GM12878 (cell line): ENCODE data around the gene SPTBN1. TPM values are rescaled to one million over a fixed set of nuclear protein-coding genes. Genes with fewer than 3 reads are reported as not detected.

ENCODE experiments used
- ATAC-seq: fragments of 200-7000 bp; cut with Tn5 transposase; 3 replicates; pipeline ENCODE4 v1.9.1; 2020; ENCODE audit warnings: mild to moderate bottlenecking, moderate library complexity
- BruUV-seq: library from RNA; stranded (reverse); fragments of 400-500 nt; replicated peaks from 2 replicates; lab custom pipeline; 2021; lab: Mats Ljungman, UMichigan
- CTCF ChIA-PET: fragments of 300-600 bp; sonication (Branson Sonifier 250); formaldehyde crosslinking; extraction: SDS; loops from one replicate; lab custom pipeline; 2021; ENCODE audit warnings: inconsistent platforms; lab: Yijun Ruan, JAX
- POLR2A ChIA-PET: fragments of 350-600 bp; formaldehyde crosslinking; extraction: SDS; loops from one replicate; lab custom pipeline; 2021; ENCODE audit warnings: inconsistent platforms; lab: Charles Lee
- RAD21 ChIA-PET: fragments of 300-600 bp; sonication (Branson Sonifier 250); formaldehyde crosslinking; loops from one replicate; lab custom pipeline; 2023; ENCODE audit warnings: antibody characterized with exemption; ENCODE audit not compliant: unreplicated experiment; lab: Charles Lee
- SMC1A ChIA-PET: fragments of 300-600 bp; sonication (Branson Sonifier 250); formaldehyde crosslinking; loops from one replicate; lab custom pipeline; 2023; ENCODE audit not compliant: unreplicated experiment, uncharacterized antibody; lab: Charles Lee
- DNase-seq: peaks from one replicate; pipeline ENCODE4 v3.0.0-alpha.2; 2011; ENCODE audit warnings: low read depth, low spot score
- FAIRE-seq: peaks from 3 replicates; lab custom pipeline; 2011; peaks lifted over from hg19 to GRCh38; lab: Jason Lieb, UNC
- H2AFZ ChIP-seq: 2 replicates; pipeline ENCODE4 v1.6.0; 2011; ENCODE audit warnings: low read depth, low read length, control low read depth; ENCODE audit not compliant: control insufficient read depth
- H3K27ac ChIP-seq: 2 replicates; pipeline ENCODE4 v1.5.1; 2011; ENCODE audit warnings: control low read depth; ENCODE audit not compliant: control insufficient read depth, insufficient read depth
- H3K27me3 ChIP-seq, 2 experiments: replicated peaks in 1 of 2; 2 replicates each; pipeline versions ENCODE4 v1.6.0 to v1.6.1; 2011; ENCODE audit warnings: low read length in 1 of 2; ENCODE audit not compliant: control insufficient read depth in 2 of 2, insufficient read depth in 2 of 2
- H3K36me3 ChIP-seq, 2 experiments: 2 replicates each; pipeline ENCODE4 v1.5.1; 2011; ENCODE audit warnings: low read length in 1 of 2; ENCODE audit not compliant: control insufficient read depth in 2 of 2, insufficient read depth in 2 of 2
- H3K4me1 ChIP-seq: 2 replicates; pipeline ENCODE4 v1.6.1; 2011; ENCODE audit warnings: mild to moderate bottlenecking, low read length, moderate library complexity, mixed read lengths; ENCODE audit not compliant: control insufficient read depth, insufficient read depth
- H3K4me2 ChIP-seq: 2 replicates; pipeline ENCODE4 v1.6.0; 2011; ENCODE audit warnings: control low read depth; ENCODE audit not compliant: control insufficient read depth, insufficient read depth
- H3K4me3 ChIP-seq: fragments of 200-600 bp; sonication (generic); 2 replicates; pipeline ENCODE4 v1.5.1; 2016
- H3K79me2 ChIP-seq: 2 replicates; pipeline ENCODE4 v1.6.0; 2011; ENCODE audit warnings: low read length; ENCODE audit not compliant: control insufficient read depth, insufficient read depth
- H3K9ac ChIP-seq: 2 replicates; pipeline ENCODE4 v1.8.0; 2011; ENCODE audit warnings: low read length, control low read depth, mixed read lengths; ENCODE audit not compliant: control insufficient read depth, insufficient read depth
- H3K9me3 ChIP-seq: replicated peaks from 3 replicates; pipeline ENCODE4 v1.5.1; 2011; ENCODE audit warnings: mild to moderate bottlenecking, low read length; ENCODE audit not compliant: control insufficient read depth, insufficient read depth
- H4K20me1 ChIP-seq: 2 replicates; pipeline ENCODE4 v1.6.0; 2011; ENCODE audit not compliant: control insufficient read depth, insufficient read depth
- HDGF ChIP-seq: fragments of 450-650 bp; IDR thresholded peaks from 2 replicates; pipeline ENCODE4 v1.6.1; 2016; ENCODE audit warnings: antibody characterized with exemption
- SMC3 ChIP-seq: IDR thresholded peaks from 2 replicates; pipeline ENCODE4 v1.6.1; 2011; ENCODE audit warnings: low read length, improper control_type of control experiment, borderline replicate concordance
- YBX1 ChIP-seq: fragments of 450-650 bp; IDR thresholded peaks from 2 replicates; pipeline ENCODE4 v1.6.1; 2016; ENCODE audit warnings: antibody characterized with exemption
- ZNF622 ChIP-seq: fragments of 450-650 bp; IDR thresholded peaks from 2 replicates; pipeline ENCODE4 v1.6.1; 2017; ENCODE audit warnings: mild to moderate bottlenecking, inconsistent platforms
- WGBS: methylation state at CpG from one replicate; pipeline ENCODE4 v1.1.6; 2016; ENCODE audit warnings: low lambda C conversion rate; ENCODE audit not compliant: insufficient replicate concordance, insufficient coverage; ENCODE audit errors: missing lambda C conversion rate; 5-methylcytosine and 5-hydroxymethylcytosine counted together
- in situ Hi-C: fragments of 300-500 bp; cut with MboI; formaldehyde crosslinking; loops from 9 replicates; pipeline ENCODE4 v1.14.3; 2018; ENCODE audit warnings: mixed read lengths
- intact Hi-C: fragments of 100-400 bp; cut with micrococcal nuclease; formaldehyde crosslinking; loops from one replicate; pipeline ENCODE4 v1.14.2; 2022; ENCODE audit not compliant: unreplicated experiment
- polyA plus RNA-seq, 11 experiments: library from polyadenylated mRNA; depleted of rRNA in 4 of 11; unstranded in 6 of 11; stranded (reverse) in 5 of 11; fragments of >200 nt; fragmentation: Nextera tagmentation in 4 of 11; fragmentation: Illumina TruSeq in 1 of 11; extraction: Ambion mirVana in 4 of 11; extraction: Trizol in 1 of 11; gene quantifications; 1 replicate in 1 of 11; 2 replicates in 10 of 11; pipeline versions ENCODE4 v1.2.1 to v1.2.3, GENCODE V29; 2011 to 2016; ENCODE audit warnings: inconsistent platforms in 2 of 11, missing spikeins in 2 of 11, low read depth in 1 of 11
- total RNA-seq, 4 experiments: library from RNA; depleted of rRNA in 3 of 4; stranded (reverse); fragments of >200 nt in 3 of 4; fragmentation: Illumina TruSeq in 1 of 4; extraction: Trizol in 1 of 4; gene quantifications; 2 replicates each; pipeline versions ENCODE4 v1.2.1 to v1.2.3, GENCODE V29; 2013 to 2021
- TF ChIP-seq, protein P1 (sequence below): fragments of 450-650 bp; IDR thresholded peaks from 2 replicates; pipeline ENCODE4 v1.6.1; 2017; ENCODE audit warnings: low read depth, mild to moderate bottlenecking, moderate library complexity
- TF ChIP-seq, protein P2 (sequence below): fragments of 450-650 bp; IDR thresholded peaks from 2 replicates; pipeline ENCODE4 v1.6.1; 2017; ENCODE audit warnings: mild to moderate bottlenecking
- TF ChIP-seq, protein P3 (sequence below): fragments of 450-650 bp; IDR thresholded peaks from 2 replicates; pipeline ENCODE4 v1.6.1; 2014; ENCODE audit warnings: mild to moderate bottlenecking

SPTBN1 gene
- total and polyA plus RNA-seq, 10 of the 15 experiments (the other 5 are each of a cell fraction or from before 2014, with no cell fraction given), result 20.6 to 154 (median 76.7) TPM

DNA sequence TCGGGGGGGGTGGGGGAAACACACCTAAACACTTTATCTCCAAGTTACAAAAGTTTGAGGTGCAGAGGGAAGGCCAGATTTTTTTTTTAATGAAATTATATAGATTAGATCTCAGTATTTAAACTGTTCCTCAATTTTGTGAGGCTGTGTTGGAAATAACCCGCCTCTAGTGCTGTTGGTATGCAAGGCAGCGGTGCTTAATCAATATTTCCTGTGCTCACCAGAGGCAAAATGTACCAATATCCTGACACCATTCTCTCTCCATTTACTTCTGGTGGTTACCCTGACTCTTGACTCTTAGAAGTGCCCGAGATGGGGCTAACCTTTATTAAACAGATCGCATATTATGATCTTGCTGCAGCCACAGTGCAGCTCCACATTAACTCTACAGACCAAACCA is 212.6 kb downstream of the SPTBN1 start:
- H3K4me3 ChIP-seq, result no peak overlapping the region
- no peaks in the 10 kb centered on the region for H3K79me2 ChIP-seq
- intact Hi-C loops (no loop called here), in situ Hi-C loops (no loop called here)
- WGBS, result 95% methylated on average over 5 of the region's 5 CpGs
- TF ChIP-seq, protein P1, sequence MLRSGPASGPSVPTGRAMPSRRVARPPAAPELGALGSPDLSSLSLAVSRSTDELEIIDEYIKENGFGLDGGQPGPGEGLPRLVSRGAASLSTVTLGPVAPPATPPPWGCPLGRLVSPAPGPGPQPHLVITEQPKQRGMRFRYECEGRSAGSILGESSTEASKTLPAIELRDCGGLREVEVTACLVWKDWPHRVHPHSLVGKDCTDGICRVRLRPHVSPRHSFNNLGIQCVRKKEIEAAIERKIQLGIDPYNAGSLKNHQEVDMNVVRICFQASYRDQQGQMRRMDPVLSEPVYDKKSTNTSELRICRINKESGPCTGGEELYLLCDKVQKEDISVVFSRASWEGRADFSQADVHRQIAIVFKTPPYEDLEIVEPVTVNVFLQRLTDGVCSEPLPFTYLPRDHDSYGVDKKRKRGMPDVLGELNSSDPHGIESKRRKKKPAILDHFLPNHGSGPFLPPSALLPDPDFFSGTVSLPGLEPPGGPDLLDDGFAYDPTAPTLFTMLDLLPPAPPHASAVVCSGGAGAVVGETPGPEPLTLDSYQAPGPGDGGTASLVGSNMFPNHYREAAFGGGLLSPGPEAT, result no peak
- TF ChIP-seq, protein P2, sequence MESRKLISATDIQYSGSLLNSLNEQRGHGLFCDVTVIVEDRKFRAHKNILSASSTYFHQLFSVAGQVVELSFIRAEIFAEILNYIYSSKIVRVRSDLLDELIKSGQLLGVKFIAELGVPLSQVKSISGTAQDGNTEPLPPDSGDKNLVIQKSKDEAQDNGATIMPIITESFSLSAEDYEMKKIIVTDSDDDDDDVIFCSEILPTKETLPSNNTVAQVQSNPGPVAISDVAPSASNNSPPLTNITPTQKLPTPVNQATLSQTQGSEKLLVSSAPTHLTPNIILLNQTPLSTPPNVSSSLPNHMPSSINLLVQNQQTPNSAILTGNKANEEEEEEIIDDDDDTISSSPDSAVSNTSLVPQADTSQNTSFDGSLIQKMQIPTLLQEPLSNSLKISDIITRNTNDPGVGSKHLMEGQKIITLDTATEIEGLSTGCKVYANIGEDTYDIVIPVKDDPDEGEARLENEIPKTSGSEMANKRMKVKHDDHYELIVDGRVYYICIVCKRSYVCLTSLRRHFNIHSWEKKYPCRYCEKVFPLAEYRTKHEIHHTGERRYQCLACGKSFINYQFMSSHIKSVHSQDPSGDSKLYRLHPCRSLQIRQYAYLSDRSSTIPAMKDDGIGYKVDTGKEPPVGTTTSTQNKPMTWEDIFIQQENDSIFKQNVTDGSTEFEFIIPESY, result no peak
- no peak for TF ChIP-seq YBX1
- no peak for TF ChIP-seq HDGF
- TF ChIP-seq SMC3, result no peak
- TF ChIP-seq, protein P3, sequence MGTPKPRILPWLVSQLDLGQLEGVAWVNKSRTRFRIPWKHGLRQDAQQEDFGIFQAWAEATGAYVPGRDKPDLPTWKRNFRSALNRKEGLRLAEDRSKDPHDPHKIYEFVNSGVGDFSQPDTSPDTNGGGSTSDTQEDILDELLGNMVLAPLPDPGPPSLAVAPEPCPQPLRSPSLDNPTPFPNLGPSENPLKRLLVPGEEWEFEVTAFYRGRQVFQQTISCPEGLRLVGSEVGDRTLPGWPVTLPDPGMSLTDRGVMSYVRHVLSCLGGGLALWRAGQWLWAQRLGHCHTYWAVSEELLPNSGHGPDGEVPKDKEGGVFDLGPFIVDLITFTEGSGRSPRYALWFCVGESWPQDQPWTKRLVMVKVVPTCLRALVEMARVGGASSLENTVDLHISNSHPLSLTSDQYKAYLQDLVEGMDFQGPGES, result no peak
- TF ChIP-seq ZNF622, result no peak
- H3K4me1 ChIP-seq, result peaks cover 6% of the 10 kb centered on the region
- H3K27me3 ChIP-seq, result no peaks in the 10 kb centered on the region
- BruUV-seq, result TSS peak; percentile 74
- H3K4me2 ChIP-seq, result no peak overlapping the region
- no peak overlapping the region for H3K27ac ChIP-seq
- H3K9me3 ChIP-seq, result no peaks in the 10 kb centered on the region
- POLR2A ChIA-PET, result interaction anchor here (0.5 kb wide), 1 partner anchor 75 kb away, joined by 6 read pairs; no protein-coding TSS in a partner anchor
- SMC1A ChIA-PET, result interaction anchor here (9.3 kb wide), 1 partner anchor 36 kb away, joined by 187 read pairs; no protein-coding TSS in a partner anchor
- CTCF ChIA-PET, result interaction anchor here (1.1 kb wide), 1 partner anchor 36 kb away, joined by 4 read pairs; no protein-coding TSS in a partner anchor
- ATAC-seq (no peak), DNase-seq (no peak), FAIRE-seq (no peak)
- no peak overlapping the region for H3K9ac ChIP-seq
- H2AFZ ChIP-seq, result no peak overlapping the region
- peaks cover 23 to 50% of the 10 kb centered on the region in 2 experiments for H3K36me3 ChIP-seq
- RAD21 ChIA-PET, result interaction anchor here (1.7 kb wide), 1 partner anchor 36 kb away, joined by 4 read pairs; no protein-coding TSS in a partner anchor
- no peaks in the 10 kb centered on the region for H4K20me1 ChIP-seq
